ENCODE results near the gene GLTP.

The GLTP gene

DNA sequence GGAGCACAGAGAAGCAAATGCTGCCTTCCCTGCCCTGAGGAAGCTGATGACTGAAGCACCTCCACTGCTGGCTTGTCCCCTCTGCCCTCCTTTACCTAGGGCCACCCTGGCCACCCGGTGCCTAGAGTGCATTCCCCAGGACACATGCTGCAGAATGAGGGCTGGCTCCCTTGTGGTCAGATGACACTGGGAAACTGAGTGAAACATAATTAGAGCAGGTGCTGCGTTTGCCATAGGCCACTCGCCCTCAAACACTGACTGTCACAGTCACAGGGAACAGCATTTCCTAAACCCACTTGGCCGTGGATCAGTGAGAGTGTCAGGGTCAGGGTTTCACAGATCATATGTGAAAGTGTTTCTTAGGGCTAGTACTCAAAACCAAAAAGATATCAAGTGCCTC, 35.7 kb upstream of the GLTP start:
- TF ChIP-seq CTCF (conservative IDR thresholded peaks at IDR 0.05; ENCODE audit: low read depth, low read length): no peak
- no peak overlapping the region for H3K4me3 ChIP-seq (ENCODE audit: low read depth, low read length)
- DNase-seq (ENCODE audit: low read depth): no peak

DNA sequence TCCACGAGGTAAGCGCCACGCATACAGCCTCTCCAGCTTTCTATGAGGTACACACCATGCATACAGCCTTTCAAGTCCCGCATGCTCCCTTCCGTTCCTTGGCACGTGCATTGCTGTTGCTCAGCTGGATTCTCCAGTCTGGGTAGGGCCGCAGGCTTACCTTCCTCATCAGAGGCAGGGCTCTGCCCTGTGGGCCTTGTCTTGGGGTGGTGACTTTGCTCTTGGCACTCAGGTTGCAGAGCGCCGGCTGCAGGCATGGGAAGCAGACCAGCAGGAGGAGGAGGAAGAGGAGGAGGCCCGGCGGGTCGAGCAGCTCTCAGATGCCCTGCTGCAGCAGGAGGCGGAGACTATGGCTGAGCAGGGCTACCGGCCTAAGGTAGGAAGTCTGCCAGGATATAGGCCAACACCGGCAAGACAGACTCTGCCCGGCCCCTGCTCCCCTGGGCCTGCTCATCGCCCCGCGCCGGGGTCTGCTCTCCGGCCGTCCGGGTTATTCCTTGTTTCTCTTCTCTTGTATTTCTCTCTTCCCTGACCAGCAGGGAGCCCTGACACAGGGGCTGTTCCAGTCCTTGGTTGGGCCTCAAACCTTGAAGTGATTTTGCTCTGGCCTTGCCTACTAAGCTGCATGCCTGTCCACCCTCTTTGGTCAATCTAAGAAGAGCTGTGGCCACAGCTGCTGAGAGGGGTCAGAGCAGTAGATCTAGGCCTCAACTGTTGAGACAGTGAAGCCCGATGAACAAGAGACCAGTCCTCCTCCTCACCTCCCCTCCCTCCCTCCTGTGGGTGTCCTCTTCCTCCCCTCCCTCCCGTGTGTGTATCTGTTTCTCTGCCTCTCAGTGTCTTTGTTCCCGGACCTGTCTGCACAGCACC, 35.1 kb upstream of the GLTP start:
- no peak overlapping the region for H3K4me3 ChIP-seq (ENCODE audit: low read depth, low read length)
- no peak for DNase-seq (ENCODE audit: low read depth)
- no peak for TF ChIP-seq CTCF (conservative IDR thresholded peaks at IDR 0.05; ENCODE audit: low read depth, low read length)

DNA sequence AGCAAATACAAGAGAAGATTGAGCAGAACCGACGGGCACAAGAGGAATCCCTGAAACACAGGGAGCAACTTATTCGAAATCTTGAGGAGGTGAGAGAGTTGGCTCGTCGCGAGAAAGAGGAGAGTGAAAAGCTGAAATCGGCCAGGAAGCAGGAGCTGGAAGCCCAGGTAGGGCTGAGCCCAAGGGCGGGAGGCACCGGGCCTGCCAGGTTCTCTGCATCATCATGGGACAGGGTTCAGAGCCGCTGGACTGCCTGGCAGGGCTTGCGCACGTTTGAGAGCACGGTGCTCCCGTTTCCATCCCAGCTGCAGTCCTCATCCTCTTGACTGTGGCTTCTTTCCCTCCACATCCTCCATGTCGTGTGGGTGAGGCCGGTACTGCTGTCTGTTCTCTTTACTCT, 34.1 kb upstream of the GLTP start:
- DNase-seq (ENCODE audit: low read depth): no peak
- H3K4me3 ChIP-seq (ENCODE audit: low read depth, low read length): no peak overlapping the region
- TF ChIP-seq CTCF (conservative IDR thresholded peaks at IDR 0.05; ENCODE audit: low read depth, low read length): no peak

GRCh38 chr12:109912855-109913321, 32.5 kb upstream of the GLTP start:
- peak; percentile 5 for DNase-seq (ENCODE audit: low read depth)
- no peak overlapping the region for H3K4me3 ChIP-seq (ENCODE audit: low read depth, low read length)
- no peak for TF ChIP-seq CTCF (conservative IDR thresholded peaks at IDR 0.05; ENCODE audit: low read depth, low read length)

- DNase-seq (ENCODE audit: low read depth): peak; percentile 60
- peak; percentile 66 for TF ChIP-seq CTCF (conservative IDR thresholded peaks at IDR 0.05; ENCODE audit: low read depth, low read length)
These were observed 30.6 kb upstream of the GLTP start for GRCh38 chr12:109910969-109911348.

GRCh38 chr12:109910254-109910968, 30.1 kb upstream of the GLTP start:
- no peak for TF ChIP-seq CTCF (conservative IDR thresholded peaks at IDR 0.05; ENCODE audit: low read depth, low read length)
- no peak for DNase-seq (ENCODE audit: low read depth)
- no peak overlapping the region for H3K4me3 ChIP-seq (ENCODE audit: low read depth, low read length)

More at GRCh38 chr12:109910969-109911348, 30.6 kb upstream of the GLTP start:
- no peak overlapping the region for H3K4me3 ChIP-seq (ENCODE audit: low read depth, low read length)

Data from choroid plexus epithelial cell (primary cell).